Activated CD4-positive, alpha-beta T cell treated with anti-CD3 and anti-CD28 coated beads, Interleukin-2, Interleukin-6, amounts not matched to agents 100 ng/mL and 50 ng/mL, durations not matched to agents 16 hours and 8 hours (primary cell): Measurements from ENCODE around the gene MBNL3.
"Not testable (repeated sequence)": the region's sequence is repeated elsewhere in the genome, so short reads cannot be mapped to it uniquely, and the experiment has no call there.

Experiments
- DNase-seq: peaks from one replicate; pipeline ENCODE4 v3.0.0-alpha.2; 2020

The MBNL3 gene

DNA sequence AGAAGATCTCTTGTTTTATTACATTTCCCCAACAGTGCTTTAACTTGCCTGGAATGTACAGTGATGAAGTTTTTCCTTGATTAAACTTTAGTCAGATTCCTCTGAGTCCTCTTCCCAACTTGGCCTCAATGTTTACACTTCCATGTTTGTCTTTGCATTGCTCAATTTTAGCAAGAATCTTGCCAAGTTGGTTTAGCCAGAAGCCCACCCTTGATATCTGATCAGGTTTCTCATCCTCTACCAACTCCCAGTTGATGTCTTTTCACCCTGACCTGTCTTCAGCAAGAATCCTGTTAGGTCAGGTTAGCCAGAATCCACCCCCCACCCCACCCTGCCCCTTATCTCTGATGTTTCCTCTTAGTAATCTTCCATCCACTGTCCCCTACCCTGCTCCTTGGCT lies 120.9 kb downstream of the MBNL3 start:
- no peak for DNase-seq

DNA sequence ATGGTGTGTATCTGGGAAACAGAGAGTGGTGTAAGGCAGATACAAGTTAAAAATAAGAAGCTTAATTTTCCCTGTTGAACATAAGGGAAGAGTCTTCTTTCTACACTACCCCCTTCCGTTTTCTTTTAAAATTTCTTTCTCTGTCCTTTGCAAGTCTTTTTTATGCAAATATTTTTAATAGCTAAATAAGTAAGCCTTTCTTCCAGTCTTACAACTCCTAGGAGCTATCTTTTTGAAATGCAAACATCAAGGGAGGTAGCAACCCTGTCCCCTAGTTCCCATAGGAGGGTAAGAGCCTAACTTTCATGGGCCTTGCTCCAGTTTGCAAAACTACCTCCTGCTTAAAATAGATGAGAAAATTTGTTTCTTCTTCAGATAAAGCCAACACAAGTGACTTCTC lies 121.5 kb downstream of the MBNL3 start:
- DNase-seq: no peak

DNA sequence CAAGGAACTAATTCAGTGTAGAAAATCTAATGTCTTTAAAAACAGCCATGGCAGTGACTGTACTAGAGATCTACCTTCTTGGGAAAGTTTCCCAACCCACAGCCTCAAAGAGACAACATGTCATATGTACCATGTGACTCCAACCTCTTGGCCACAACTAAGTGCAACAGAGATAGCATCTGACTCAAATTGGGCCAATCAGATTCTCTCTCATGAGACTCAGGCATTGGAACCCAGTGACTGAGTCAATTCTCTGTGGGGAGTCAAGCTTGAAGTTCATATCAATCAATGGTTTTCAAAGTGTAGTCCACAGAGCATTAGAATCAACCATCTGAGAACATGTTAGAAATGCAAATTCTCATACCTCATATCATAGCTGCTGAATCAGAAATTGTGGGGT lies 123.3 kb downstream of the MBNL3 start:
- DNase-seq: no peak

DNA sequence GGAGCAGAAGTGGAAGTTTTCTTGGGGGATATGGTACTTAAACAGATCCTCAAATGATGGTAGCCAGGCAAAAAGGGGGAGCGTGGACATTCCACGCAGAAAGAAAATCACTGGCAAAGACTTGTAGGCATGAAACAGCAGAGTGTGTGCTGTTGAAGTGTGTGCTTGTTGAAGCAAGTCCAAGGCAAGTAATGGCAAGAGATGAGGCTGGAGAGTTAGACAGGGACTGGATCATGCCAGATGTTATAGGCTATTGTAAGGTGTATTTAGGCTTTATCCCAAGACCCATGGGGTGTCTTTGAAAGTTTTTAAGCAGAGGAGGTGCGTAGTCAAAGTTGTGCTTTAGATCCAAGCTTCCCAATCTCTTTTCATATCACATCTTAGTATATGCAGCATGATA lies 124.5 kb downstream of the MBNL3 start:
- no peak for DNase-seq

DNA sequence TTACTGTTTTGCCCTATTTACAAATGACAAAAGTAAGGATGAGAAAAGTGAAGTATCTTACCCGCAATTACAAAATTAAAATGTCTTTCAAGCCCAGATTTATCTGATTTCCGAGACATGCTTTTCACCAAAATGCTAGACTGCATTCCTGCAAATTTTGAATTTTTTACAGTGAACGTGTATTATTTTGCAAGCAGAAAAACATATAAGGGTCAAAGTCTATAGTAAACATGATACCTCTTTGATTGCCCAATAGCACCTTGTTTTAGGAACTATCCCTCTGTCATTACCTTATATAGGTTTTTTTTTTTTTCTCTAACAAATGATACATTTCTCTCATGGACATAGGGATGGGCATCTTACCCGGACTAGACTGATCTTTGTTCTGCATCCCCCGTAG lies 135.4 kb downstream of the MBNL3 start:
- no peak for DNase-seq

DNA sequence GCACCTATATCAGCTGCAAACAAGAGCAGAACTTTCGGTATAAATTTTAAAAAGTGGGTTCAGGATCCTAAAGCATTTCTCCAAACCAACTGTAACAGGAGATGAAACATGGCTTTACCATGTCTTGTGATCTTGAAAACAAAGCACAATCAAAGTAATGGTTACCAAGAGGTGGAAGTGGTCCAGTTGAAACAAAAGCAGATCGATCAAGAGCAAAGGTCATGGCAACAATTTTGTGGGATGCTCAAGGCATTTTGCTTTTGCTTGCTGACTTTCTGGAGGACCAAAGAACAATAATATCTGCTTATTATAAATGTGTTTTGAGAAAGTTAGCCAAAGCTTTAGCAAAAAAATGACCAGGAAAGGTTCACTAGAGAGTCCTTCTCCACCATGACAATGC lies 152.7 kb downstream of the MBNL3 start:
- no peak for DNase-seq

DNA sequence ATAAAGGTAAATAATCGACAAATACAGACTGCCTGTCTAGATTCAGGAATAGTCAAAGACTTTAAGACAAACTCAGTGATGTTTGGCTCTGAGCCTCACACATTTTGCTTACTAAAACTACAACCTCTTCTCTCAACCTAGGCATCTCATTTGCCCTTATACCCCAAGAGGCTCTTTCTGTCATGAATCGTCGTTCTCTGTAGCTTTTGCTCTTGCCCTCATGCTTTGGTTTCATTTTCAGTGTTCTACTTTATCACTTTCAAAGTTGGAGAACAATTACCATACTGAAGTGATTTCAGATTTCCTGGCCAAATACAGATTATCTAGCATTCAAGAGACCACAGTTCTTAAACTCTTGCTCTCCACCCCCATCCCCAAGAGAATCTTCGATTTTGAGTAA lies 155.5 kb downstream of the MBNL3 start:
- no peak for DNase-seq

DNA sequence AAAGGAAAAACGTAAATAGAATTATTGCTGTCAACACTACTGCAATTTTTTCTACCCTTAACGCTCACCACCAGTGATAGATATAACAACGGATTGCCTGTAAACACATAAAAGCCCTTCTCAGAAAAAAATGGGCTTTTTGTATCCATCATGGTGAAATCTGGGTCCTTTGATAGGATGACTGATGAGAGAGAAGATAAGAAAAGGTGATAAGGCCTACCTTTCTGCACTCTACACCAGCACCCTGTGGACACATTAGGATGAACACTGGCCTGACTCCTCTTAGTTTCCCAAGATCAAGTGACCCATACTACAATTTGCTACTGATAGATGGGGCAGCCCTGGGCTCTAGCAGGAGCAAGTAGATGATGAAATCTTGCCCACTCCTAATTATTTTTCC lies 157.3 kb downstream of the MBNL3 start:
- DNase-seq: no peak

DNA sequence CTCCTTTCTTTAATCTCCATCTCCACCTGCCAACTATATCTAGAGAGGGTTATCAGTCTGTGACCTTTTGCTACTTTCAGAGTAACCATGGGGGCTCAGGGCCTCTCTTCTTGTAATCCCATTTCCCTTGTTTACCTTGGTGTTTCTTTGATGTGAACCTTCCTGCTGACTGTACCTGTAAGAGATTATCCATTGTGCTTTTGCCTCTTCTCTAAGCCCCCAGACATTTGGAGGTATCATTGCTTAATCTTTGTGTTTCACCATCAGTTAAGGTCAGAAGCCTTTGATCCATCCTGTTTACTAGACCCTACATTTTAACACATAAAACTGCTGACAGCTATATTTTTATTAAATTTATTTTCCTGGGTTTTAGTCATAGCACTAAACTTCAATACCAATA lies 157.8 kb downstream of the MBNL3 start:
- DNase-seq: no peak

DNA sequence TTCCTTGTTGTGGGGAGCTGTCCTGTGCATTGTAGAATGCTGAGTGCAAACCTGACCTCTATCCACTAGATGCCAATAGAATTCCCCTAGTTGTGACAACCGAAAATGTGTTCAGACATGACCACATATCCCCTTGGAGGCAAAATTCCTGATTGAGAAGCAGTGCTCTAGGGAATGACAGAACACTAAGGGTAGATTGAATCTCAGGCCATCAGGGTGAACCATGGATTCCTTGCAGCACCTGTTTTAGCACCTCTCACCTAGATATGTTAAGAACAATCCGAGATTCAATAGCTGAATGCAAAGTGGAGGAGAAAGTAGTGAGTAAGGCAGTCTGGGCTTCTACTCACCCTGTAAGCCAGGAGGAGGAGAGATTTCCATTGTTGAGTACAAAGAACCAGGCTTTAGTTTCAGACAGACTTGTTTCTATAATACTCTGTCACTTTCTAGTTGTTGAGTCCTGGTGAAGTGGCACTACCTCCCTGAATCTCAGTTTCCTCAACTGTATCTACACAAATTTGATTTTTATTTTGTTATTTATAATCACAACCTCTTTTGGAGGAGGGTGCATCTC lies 158.6 kb downstream of the MBNL3 start:
- no peak for DNase-seq

DNA sequence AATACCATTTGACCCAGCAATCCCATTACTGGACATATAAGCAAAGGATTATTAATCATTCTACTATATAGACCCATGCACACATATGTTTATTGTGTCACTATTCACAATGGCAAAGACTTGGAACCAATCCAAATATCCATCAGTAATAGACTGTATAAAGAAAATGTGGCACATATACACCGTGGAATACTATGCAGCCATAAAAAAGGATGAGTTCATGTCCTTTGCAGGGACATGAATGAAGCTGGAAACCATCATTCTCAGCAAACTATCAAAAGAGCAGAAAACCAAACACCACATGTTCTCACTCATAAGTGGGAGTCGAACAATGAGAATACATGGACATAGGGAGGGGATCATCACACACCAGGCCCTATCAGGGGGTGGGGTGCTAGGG lies 161.9 kb downstream of the MBNL3 start:
- DNase-seq: not testable (repeated sequence)
